Caki2 (cell line): ENCODE measurements around the gene WFDC11. TPM values are rescaled to one million over a fixed set of nuclear protein-coding genes. Genes with fewer than 3 reads are reported as not detected.
"Not testable (repeated sequence)": the region's sequence is repeated elsewhere in the genome, so short reads cannot be mapped to it uniquely, and the experiment has no call there.

Experiments
- DNase-seq: peaks from one replicate; pipeline ENCODE4 v3.0.0-alpha.2; 2015; ENCODE audit warnings: low read depth
- in situ Hi-C: cut with HindIII; loops from 2 replicates; pipeline ENCODE4 v1.10.0; 2016; ENCODE audit warnings: low sequenced_read_pairs, low pct_unique_long_range_greater_than_20kb, mixed read lengths
- total RNA-seq: library from RNA; depleted of rRNA; stranded (reverse); fragments of >200 nt; shearing (Covaris generic); gene quantifications from 2 replicates; pipeline ENCODE4 v1.2.3, GENCODE V29; 2014; ENCODE audit warnings: low replicate concordance; rRNA removed

The WFDC11 gene
- not detected in 2 replicates for total RNA-seq

GRCh38 chr20:45670139-45670538, at the start of gene WFDC11:
TSS of gene WFDC11 (minus strand) at chr20:45670239. CDS start at chr20:45650600, 19,639 bp downstream.
- DNase-seq = no peak
- in situ Hi-C loops = no loop called here

- in situ Hi-C loops, DNase-seq: not testable (repeated sequence)
Measured at GRCh38 chr20:45716141-45716688, 46.2 kb upstream of the WFDC11 start.

GRCh38 chr20:45704969-45705637, 35.1 kb upstream of the WFDC11 start, which contains the start of gene WFDC10B:
TSS of gene WFDC10B (minus strand) at chr20:45705019. CDS start at chr20:45685992, 19,027 bp downstream.
- no peak for DNase-seq

GRCh38 chr20:45701873-45702272, 31.8 kb upstream of the WFDC11 start, which contains the start of gene WFDC13:
TSS of gene WFDC13 (plus strand) at chr20:45702038. CDS start at chr20:45702124, 86 bp downstream.
- in situ Hi-C loops = no loop called here
- DNase-seq = no peak

More at GRCh38 chr20:45704969-45705637, 35.1 kb upstream of the WFDC11 start, which contains the start of gene WFDC10B:
- in situ Hi-C loops = no loop called here

- DNase-seq = no peak
- in situ Hi-C loops = no loop called here
Measured at GRCh38 chr20:45701104-45701503, 31.1 kb upstream of the WFDC11 start.

GRCh38 chr20:45695496-45695895, 25.5 kb upstream of the WFDC11 start:
- in situ Hi-C loops = no loop called here
- no peak for DNase-seq

GRCh38 chr20:45693346-45693745, 23.3 kb upstream of the WFDC11 start:
- DNase-seq, in situ Hi-C loops: not testable (repeated sequence)

- in situ Hi-C loops = no loop called here
- DNase-seq = no peak
Measured at GRCh38 chr20:45685896-45686295, 15.9 kb upstream of the WFDC11 start.

- DNase-seq = no peak
- in situ Hi-C loops = no loop called here
Measured at GRCh38 chr20:45679650-45680049, 9.6 kb upstream of the WFDC11 start.

- in situ Hi-C loops = no loop called here
- DNase-seq = no peak
Measured at GRCh38 chr20:45672765-45673164, 2.7 kb upstream of the WFDC11 start.

- DNase-seq, in situ Hi-C loops: not testable (repeated sequence)
Measured at GRCh38 chr20:45657038-45657437, 13.0 kb downstream of the WFDC11 start.

- DNase-seq = not testable (repeated sequence)
Measured at GRCh38 chr20:45651726-45652125, 18.3 kb downstream of the WFDC11 start.

GRCh38 chr20:45649312-45649863, 20.7 kb downstream of the WFDC11 start:
- in situ Hi-C loops = no loop called here
- no peak for DNase-seq

More at GRCh38 chr20:45651726-45652125, 18.3 kb downstream of the WFDC11 start:
- in situ Hi-C loops = not testable (repeated sequence)

GRCh38 chr20:45647441-45648050, 22.5 kb downstream of the WFDC11 start:
- DNase-seq = no peak
- in situ Hi-C loops = no loop called here

- no peak for DNase-seq
- in situ Hi-C loops = no loop called here
Measured at GRCh38 chr20:45646875-45647274, 23.2 kb downstream of the WFDC11 start.

- in situ Hi-C loops, DNase-seq: not testable (repeated sequence)
Measured at GRCh38 chr20:45645869-45646268, 24.2 kb downstream of the WFDC11 start.

- DNase-seq, in situ Hi-C loops: not testable (repeated sequence)
Measured at GRCh38 chr20:45641076-45641475, 29.0 kb downstream of the WFDC11 start.

GRCh38 chr20:45639687-45640086, 30.4 kb downstream of the WFDC11 start:
- in situ Hi-C loops = no loop called here
- no peak for DNase-seq

- DNase-seq = no peak
- in situ Hi-C loops = no loop called here
Measured at GRCh38 chr20:45636513-45636912, 33.5 kb downstream of the WFDC11 start.
